MCF 10A (cell line): ENCODE measurements around the gene CMYA5. TPM values are rescaled to one million over a fixed set of nuclear protein-coding genes. Genes with fewer than 3 reads are reported as not detected.

Source experiments
- BruUV-seq: library from RNA; stranded (reverse); fragments of 400-500 nt; replicated peaks from 2 replicates; lab custom pipeline; 2021; lab: Mats Ljungman, UMichigan
- CTCF ChIA-PET: fragments of 300-600 bp; sonication (Branson Sonifier 250); formaldehyde crosslinking; extraction: SDS; loops from one replicate; lab custom pipeline; 2021; ENCODE audit warnings: antibody characterized with exemption, inconsistent platforms; lab: Yijun Ruan, JAX
- POLR2A ChIA-PET: fragments of 300-600, 350-650 bp; sonication (Branson Sonifier 250); formaldehyde crosslinking; extraction: SDS; loops from one replicate; lab custom pipeline; 2020; ENCODE audit warnings: antibody characterized with exemption, inconsistent platforms; lab: Yijun Ruan, JAX
- DNase-seq: peaks from one replicate; pipeline ENCODE4 v3.0.0-alpha.2; 2018; ENCODE audit not compliant: unreplicated experiment
- H3K27ac Mint-ChIP-seq: one replicate; pipeline ENCODE4 v1.8.0; 2022; ENCODE audit warnings: mild to moderate bottlenecking, low read depth, mixed read lengths; ENCODE audit not compliant: unreplicated experiment
- H3K27me3 Mint-ChIP-seq: one replicate; pipeline ENCODE4 v1.8.0; 2022; ENCODE audit warnings: mixed read lengths; ENCODE audit not compliant: insufficient read depth, unreplicated experiment
- H3K36me3 Mint-ChIP-seq: one replicate; pipeline ENCODE4 v1.8.0; 2022; ENCODE audit warnings: mild to moderate bottlenecking, moderate library complexity, mixed read lengths; ENCODE audit not compliant: insufficient read depth, unreplicated experiment
- H3K4me1 Mint-ChIP-seq: one replicate; pipeline ENCODE4 v1.8.0; 2022; ENCODE audit warnings: mixed read lengths; ENCODE audit not compliant: insufficient read depth, unreplicated experiment
- H3K4me3 Mint-ChIP-seq: one replicate; pipeline ENCODE4 v1.8.0; 2022; ENCODE audit warnings: mild to moderate bottlenecking, moderate library complexity, mixed read lengths; ENCODE audit not compliant: unreplicated experiment
- H3K9me3 Mint-ChIP-seq: one replicate; pipeline ENCODE4 v1.8.0; 2022; ENCODE audit warnings: mixed read lengths; ENCODE audit not compliant: unreplicated experiment
- intact Hi-C: fragments of 100-400 bp; cut with micrococcal nuclease; formaldehyde crosslinking; loops from 2 replicates; pipeline ENCODE4 v1.14.1; 2022
- total RNA-seq: library from RNA; stranded (reverse); gene quantifications from 2 replicates; pipeline ENCODE4 v1.2.3, GENCODE V29; 2022
- TF ChIP-seq, protein P1 (sequence below): fragments of 200-600 bp; IDR thresholded peaks from one replicate; pipeline ENCODE4 v1.8.0; 2022; ENCODE audit warnings: antibody characterized with exemption, mild to moderate bottlenecking; ENCODE audit not compliant: unreplicated experiment

CMYA5 gene
- total RNA-seq, 1 experiment from 2014 or later: 0.61 TPM

GRCh38 chr5:79738349-79738748, 48.7 kb downstream of the CMYA5 start:
- intact Hi-C loops: no loop called here
- BruUV-seq: no TSS peak
- ChIA-PET POLR2A (interaction anchor here (0.6 kb wide), 1 partner anchor 29 kb away, joined by 3 read pairs; no protein-coding TSS in a partner anchor), CTCF (no interaction called here)
- Mint-ChIP-seq H3K27me3 (peaks cover 57% of the 10 kb centered on the region), H3K4me1 (no peaks in the 10 kb centered on the region), H3K36me3 (no peaks in the 10 kb centered on the region), H3K4me3 (no peak overlapping the region), H3K9me3 (peaks cover 7% of the 10 kb centered on the region), H3K27ac (no peak overlapping the region)
- DNase-seq: no peak
- TF ChIP-seq, protein P1, sequence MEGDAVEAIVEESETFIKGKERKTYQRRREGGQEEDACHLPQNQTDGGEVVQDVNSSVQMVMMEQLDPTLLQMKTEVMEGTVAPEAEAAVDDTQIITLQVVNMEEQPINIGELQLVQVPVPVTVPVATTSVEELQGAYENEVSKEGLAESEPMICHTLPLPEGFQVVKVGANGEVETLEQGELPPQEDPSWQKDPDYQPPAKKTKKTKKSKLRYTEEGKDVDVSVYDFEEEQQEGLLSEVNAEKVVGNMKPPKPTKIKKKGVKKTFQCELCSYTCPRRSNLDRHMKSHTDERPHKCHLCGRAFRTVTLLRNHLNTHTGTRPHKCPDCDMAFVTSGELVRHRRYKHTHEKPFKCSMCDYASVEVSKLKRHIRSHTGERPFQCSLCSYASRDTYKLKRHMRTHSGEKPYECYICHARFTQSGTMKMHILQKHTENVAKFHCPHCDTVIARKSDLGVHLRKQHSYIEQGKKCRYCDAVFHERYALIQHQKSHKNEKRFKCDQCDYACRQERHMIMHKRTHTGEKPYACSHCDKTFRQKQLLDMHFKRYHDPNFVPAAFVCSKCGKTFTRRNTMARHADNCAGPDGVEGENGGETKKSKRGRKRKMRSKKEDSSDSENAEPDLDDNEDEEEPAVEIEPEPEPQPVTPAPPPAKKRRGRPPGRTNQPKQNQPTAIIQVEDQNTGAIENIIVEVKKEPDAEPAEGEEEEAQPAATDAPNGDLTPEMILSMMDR: no peak

DNA sequence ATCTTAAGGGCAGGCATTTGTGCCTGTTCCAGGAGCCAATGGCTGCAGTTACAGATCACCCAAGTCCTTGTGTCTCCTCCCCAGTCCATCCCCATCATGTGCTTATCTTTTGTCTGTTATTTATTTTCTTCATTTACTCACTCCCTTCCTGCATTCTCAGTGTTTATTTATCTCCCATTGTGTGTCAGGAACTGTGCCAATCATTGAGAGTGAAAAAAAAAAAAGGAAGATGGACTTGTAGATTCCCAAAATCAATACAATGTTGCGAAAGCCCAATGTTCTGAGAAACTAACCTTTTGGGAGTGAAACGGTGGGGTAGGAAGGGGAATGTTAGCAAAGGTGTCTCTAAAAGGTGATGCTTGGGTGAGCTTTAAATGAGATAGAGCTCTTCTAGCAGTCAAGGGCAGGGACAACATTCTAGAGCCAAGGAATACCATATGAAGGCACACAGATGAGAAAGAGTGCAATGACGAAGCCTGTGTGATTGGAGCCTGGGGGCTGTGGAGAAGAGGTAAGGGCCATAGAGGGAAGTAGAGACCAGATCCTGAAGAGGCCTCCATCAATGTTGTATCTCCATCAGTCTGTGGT, 53.0 kb downstream of the CMYA5 start:
- Mint-ChIP-seq H3K4me1 (no peaks in the 10 kb centered on the region), H3K27me3 (peaks cover 14% of the 10 kb centered on the region), H3K4me3 (no peak overlapping the region), H3K9me3 (peaks cover 7% of the 10 kb centered on the region), H3K27ac (no peak overlapping the region), H3K36me3 (no peaks in the 10 kb centered on the region)
- no TSS peak for BruUV-seq
- no peak for DNase-seq
- CTCF ChIA-PET: interaction anchor here (0.6 kb wide), 2 partner anchors 14 to 44 kb away, joined by 3 to 4 read pairs; no protein-coding TSS in a partner anchor
- intact Hi-C loops: no loop called here
- POLR2A ChIA-PET: no interaction called here
- TF ChIP-seq, protein P1: no peak

DNA sequence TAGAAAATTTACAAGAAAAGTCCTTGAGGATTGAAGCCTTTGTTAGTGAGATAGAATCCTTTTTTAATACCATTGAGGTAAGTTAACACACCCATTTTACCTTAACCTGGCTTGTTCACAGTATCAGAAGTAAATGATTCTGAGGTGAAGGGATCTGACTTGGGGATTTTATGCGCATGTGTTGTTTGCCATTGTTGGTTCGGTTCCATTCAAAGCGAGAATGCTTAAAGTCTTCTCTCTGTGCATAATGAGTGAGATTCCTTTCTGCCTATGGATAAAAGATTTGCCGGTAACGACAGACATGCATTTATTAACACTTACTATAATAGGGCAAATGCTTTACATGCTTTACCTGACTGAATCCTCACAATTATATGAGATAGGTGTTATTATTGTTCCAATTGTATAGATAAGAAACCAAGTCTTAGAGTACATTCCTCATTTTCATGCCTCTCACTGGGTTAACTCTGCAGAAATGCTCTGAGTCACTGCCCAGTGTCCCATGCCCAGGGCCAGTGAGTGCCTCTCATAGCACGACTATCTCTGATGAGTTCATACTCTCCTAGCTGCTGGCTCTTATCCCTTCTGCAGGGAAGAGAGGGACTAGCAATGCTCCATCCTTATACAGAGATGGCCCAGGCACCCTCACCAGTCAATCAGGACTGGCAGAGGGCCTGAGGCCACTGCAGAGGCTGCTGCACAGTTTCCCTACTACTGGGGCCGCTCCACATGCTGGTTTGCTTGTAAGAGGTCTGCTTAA, 54.4 kb downstream of the CMYA5 start:
- no peak for DNase-seq
- ChIA-PET POLR2A (no interaction called here), CTCF (no interaction called here)
- Mint-ChIP-seq H3K27ac (no peak overlapping the region), H3K9me3 (no peaks in the 10 kb centered on the region), H3K4me1 (no peaks in the 10 kb centered on the region), H3K4me3 (no peak overlapping the region), H3K27me3 (peaks cover under 1% of the 10 kb centered on the region), H3K36me3 (no peaks in the 10 kb centered on the region)
- no TSS peak for BruUV-seq
- intact Hi-C loops: no loop called here
- TF ChIP-seq, protein P1: no peak

DNA sequence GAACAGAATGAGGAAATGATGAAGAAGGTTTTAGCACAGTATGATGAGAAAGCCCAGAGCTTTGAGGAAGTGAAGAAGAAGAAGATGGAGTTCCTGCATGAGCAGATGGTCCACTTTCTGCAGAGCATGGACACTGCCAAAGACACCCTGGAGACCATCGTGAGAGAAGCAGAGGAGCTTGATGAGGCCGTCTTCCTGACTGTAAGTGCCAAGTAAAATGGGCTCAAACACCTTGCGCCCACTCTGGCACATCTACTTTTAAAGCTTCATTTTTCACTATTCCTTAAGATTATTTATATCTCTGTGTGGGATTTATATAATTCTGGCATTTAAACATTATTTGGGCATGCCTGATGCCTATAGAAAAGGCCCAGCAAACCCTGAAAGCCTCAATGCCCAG, 55.6 kb downstream of the CMYA5 start:
- Mint-ChIP-seq H3K27me3 (no peaks in the 10 kb centered on the region), H3K4me1 (no peaks in the 10 kb centered on the region), H3K9me3 (no peaks in the 10 kb centered on the region), H3K4me3 (no peak overlapping the region), H3K27ac (no peak overlapping the region), H3K36me3 (no peaks in the 10 kb centered on the region)
- CTCF ChIA-PET: no interaction called here
- no peak for DNase-seq
- BruUV-seq: no TSS peak
- intact Hi-C loops: no loop called here
- TF ChIP-seq, protein P1: no peak
- POLR2A ChIA-PET: interaction anchor here (0.5 kb wide), 1 partner anchor 10 kb away, joined by 4 read pairs; no protein-coding TSS in a partner anchor
